Type B pancreatic cell (in vitro differentiated cells): Measurements from ENCODE around the gene GDPD5. TPM values are rescaled to one million over a fixed set of nuclear protein-coding genes. Genes with fewer than 3 reads are reported as not detected.

Experiments used
- DNase-seq: peaks from one replicate; pipeline ENCODE4 v3.0.0; 2021; ENCODE audit warnings: mixed read lengths; ENCODE audit not compliant: unreplicated experiment; ENCODE audit errors: extremely low spot score
- H3K27ac Mint-ChIP-seq: 2 replicates; pipeline ENCODE4 v1.8.0; 2021; ENCODE audit warnings: mild to moderate bottlenecking, mixed read lengths
- H3K27me3 Mint-ChIP-seq: 2 replicates; pipeline ENCODE4 v1.8.0; 2021; ENCODE audit warnings: mixed read lengths
- H3K36me3 Mint-ChIP-seq: 2 replicates; pipeline ENCODE4 v1.8.0; 2021; ENCODE audit warnings: mixed read lengths
- H3K4me1 Mint-ChIP-seq: one replicate; pipeline ENCODE4 v1.8.0; 2021; ENCODE audit warnings: mixed read lengths; ENCODE audit not compliant: unreplicated experiment
- H3K4me3 Mint-ChIP-seq: 2 replicates; pipeline ENCODE4 v1.8.0; 2021; ENCODE audit warnings: mild to moderate bottlenecking, mixed read lengths
- H3K9me3 Mint-ChIP-seq: 2 replicates; pipeline ENCODE4 v1.8.0; 2021; ENCODE audit warnings: mixed read lengths
- total RNA-seq: library from RNA; stranded (reverse); gene quantifications from 2 replicates; pipeline ENCODE4 v1.2.1, GENCODE V29; 2021; ENCODE audit warnings: low replicate concordance
- TF ChIP-seq, protein P1 (sequence below): fragments of 200-600 bp; sonication (generic); conservative IDR thresholded peaks from 2 replicates; pipeline ENCODE4 v1.5.0; 2021; ENCODE audit warnings: antibody characterized with exemption, mild to moderate bottlenecking

Gene GDPD5
- total RNA-seq, 1 donor from 2014 or later, result 11.3 TPM

- TF ChIP-seq, protein P1, sequence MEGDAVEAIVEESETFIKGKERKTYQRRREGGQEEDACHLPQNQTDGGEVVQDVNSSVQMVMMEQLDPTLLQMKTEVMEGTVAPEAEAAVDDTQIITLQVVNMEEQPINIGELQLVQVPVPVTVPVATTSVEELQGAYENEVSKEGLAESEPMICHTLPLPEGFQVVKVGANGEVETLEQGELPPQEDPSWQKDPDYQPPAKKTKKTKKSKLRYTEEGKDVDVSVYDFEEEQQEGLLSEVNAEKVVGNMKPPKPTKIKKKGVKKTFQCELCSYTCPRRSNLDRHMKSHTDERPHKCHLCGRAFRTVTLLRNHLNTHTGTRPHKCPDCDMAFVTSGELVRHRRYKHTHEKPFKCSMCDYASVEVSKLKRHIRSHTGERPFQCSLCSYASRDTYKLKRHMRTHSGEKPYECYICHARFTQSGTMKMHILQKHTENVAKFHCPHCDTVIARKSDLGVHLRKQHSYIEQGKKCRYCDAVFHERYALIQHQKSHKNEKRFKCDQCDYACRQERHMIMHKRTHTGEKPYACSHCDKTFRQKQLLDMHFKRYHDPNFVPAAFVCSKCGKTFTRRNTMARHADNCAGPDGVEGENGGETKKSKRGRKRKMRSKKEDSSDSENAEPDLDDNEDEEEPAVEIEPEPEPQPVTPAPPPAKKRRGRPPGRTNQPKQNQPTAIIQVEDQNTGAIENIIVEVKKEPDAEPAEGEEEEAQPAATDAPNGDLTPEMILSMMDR, result no peak
- DNase-seq, result no peak
- Mint-ChIP-seq H3K27ac (no peak overlapping the region), H3K27me3 (peaks cover 3% of the 10 kb centered on the region), H3K4me1 (peaks cover 4% of the 10 kb centered on the region), H3K36me3 (no peaks in the 10 kb centered on the region), H3K4me3 (no peak overlapping the region), H3K9me3 (no peaks in the 10 kb centered on the region)
Observed at GRCh38 chr11:75439495-75440120, 86.1 kb downstream of the GDPD5 start.

GRCh38 chr11:75439026-75439425 is 86.7 kb downstream of the GDPD5 start:
- H3K36me3 Mint-ChIP-seq, result no peaks in the 10 kb centered on the region
- H3K4me3 Mint-ChIP-seq, result no peak overlapping the region
- H3K27me3 Mint-ChIP-seq, result peaks cover 6% of the 10 kb centered on the region
- no peak overlapping the region for H3K27ac Mint-ChIP-seq
- TF ChIP-seq, protein P1, result no peak
- no peaks in the 10 kb centered on the region for H3K9me3 Mint-ChIP-seq
- H3K4me1 Mint-ChIP-seq, result peaks cover 4% of the 10 kb centered on the region
- no peak for DNase-seq

DNA sequence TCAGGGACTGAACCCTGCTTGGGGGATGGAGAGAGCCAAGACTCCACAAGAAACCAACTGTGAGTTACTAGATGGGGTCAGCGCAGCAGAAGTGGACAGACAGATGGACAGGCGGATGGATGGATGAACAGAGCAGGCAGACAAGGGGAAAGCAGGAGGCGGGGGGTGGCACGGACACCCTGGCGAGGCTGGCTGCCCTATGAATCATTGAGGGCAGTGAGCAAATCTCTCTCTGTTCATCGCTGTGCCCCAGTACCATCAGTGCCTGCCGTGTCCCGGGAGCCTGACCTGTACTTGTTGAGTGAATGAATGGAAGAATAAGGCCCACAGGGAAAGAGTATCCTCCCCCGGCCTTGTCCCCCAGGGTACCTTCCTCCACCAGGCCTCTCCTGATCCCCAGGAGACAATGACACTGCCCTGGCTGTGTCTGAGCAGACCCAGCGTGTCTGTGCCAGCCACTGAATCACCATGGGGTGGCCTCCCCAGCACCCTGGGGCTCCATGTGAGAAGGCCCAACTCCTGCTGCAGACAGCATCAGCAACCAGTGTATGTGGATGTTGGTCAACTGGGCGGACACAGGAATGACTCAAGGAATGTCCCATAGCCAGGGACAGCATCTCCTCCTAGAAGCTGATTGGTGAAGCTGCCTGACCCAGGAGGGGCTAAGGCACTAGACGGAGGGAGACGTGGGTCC is 87.6 kb downstream of the GDPD5 start:
- DNase-seq, result no peak
- Mint-ChIP-seq H3K27me3 (peaks cover 14% of the 10 kb centered on the region), H3K27ac (no peak overlapping the region), H3K9me3 (no peaks in the 10 kb centered on the region), H3K4me1 (peaks cover 4% of the 10 kb centered on the region), H3K4me3 (no peak overlapping the region), H3K36me3 (no peaks in the 10 kb centered on the region)
- TF ChIP-seq, protein P1, result no peak

- Mint-ChIP-seq H3K27ac (no peak overlapping the region), H3K9me3 (no peaks in the 10 kb centered on the region), H3K36me3 (no peaks in the 10 kb centered on the region), H3K4me1 (peaks cover 1% of the 10 kb centered on the region), H3K4me3 (no peak overlapping the region), H3K27me3 (peaks cover 27% of the 10 kb centered on the region)
- TF ChIP-seq, protein P1, result no peak
- DNase-seq, result no peak
Observed at GRCh38 chr11:75436806-75437205, 88.9 kb downstream of the GDPD5 start.

- TF ChIP-seq, protein P1, result no peak
- no peak overlapping the region for H3K27ac Mint-ChIP-seq
- no peak overlapping the region for H3K4me3 Mint-ChIP-seq
- no peaks in the 10 kb centered on the region for H3K36me3 Mint-ChIP-seq
- DNase-seq, result no peak
- H3K4me1 Mint-ChIP-seq, result peaks cover 2% of the 10 kb centered on the region
- H3K9me3 Mint-ChIP-seq, result no peaks in the 10 kb centered on the region
- peaks cover 39% of the 10 kb centered on the region for H3K27me3 Mint-ChIP-seq
Observed at GRCh38 chr11:75435571-75435925, 90.2 kb downstream of the GDPD5 start.
